Stimulated activated CD8-positive, alpha-beta memory T cell treated with anti-CD3 and anti-CD28 coated beads, Interleukin-15, amount 100 ng/mL, for 4 hours (primary cell): ENCODE data around the gene CNPY1.
"Not testable (repeated sequence)": the region's sequence is repeated elsewhere in the genome, so short reads cannot be mapped to it uniquely, and the experiment has no call there.

Experiments used
- DNase-seq, 2 donors: peaks; one replicate each; pipeline ENCODE4 v3.0.0-alpha.2; 2020; ENCODE audit warnings: low read depth in 2 of 2

CNPY1 gene

DNA sequence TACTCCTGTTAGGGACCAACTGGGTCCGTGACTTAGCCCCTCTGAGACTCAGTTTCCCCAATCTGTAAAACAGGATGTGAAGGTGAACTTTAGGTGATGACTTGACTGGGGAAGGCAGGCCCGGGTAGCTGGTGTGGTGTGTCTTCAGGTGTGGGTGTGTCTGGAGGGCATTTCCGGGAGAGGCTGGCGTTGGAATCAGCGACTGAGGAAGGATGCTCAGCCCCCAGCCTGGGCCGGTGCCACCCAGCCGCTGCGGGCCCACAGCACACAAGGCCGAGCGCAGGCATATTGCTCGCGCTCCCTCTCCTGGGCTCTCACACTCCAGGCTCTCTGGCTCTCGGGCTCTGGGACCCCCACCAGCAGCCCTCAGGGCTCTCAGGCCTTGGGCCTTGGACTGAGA is 31.7 kb upstream of the CNPY1 start:
- DNase-seq, result no peak

GRCh38 chr7:155577509-155577905 is 31.1 kb upstream of the CNPY1 start:
- DNase-seq, result no peak

GRCh38 chr7:155576900-155577508 is 30.6 kb upstream of the CNPY1 start:
- no peak for DNase-seq

DNA sequence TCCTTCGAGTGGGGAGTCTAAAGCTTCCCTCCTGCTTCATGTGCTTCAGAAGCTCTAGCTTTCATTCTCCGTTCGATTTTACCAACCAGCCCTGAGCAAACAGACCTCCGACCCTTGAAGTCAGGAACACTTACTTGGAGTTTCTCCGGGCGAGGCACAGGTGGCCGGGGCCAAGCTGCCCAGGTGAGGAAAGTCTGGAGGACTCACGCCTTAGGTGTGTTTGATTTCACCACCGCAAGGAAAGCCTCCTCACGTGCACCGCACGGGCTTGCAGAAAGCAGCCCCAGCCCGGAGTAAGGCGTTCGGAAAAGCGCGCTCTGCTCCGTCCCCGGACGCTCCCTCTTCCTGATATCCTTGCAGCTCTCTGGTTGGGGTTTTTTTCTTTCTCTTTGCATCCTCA is 30.1 kb upstream of the CNPY1 start:
- DNase-seq, result no peak

DNA sequence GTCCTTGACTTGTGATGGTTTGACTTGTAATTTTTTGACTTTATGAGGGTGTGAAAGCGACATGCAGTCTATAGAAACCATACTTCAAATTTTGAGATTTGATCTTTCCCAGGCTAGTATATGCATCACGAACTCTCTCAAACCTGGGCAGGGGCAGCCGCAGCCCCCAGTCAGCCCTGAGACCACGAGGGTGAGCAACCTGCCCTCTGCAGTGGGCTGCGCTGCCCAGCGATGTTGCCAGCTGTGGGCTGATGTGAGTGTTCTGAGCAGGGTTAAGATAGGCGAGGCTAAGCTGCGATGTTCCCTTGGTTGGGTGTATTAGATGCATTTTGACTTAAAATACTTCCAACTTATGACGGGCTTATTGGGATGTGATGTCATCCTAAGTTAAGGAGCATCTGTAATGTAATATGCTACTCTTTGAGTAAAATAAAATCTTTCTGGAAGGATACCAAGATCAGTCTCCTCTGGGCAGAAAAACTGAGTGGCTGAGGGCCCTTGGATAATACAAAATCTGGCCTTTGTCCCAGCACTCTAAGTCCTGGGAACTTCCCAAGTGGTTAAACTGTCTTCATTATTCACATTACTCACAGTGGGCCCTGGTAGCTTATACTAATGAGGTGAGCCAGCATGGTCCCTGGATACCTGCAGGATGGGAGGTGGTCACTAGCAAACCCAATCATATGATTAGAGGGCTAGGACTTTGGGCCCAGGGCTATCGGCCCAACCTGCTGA is 28.4 kb upstream of the CNPY1 start:
- no peak for DNase-seq

DNA sequence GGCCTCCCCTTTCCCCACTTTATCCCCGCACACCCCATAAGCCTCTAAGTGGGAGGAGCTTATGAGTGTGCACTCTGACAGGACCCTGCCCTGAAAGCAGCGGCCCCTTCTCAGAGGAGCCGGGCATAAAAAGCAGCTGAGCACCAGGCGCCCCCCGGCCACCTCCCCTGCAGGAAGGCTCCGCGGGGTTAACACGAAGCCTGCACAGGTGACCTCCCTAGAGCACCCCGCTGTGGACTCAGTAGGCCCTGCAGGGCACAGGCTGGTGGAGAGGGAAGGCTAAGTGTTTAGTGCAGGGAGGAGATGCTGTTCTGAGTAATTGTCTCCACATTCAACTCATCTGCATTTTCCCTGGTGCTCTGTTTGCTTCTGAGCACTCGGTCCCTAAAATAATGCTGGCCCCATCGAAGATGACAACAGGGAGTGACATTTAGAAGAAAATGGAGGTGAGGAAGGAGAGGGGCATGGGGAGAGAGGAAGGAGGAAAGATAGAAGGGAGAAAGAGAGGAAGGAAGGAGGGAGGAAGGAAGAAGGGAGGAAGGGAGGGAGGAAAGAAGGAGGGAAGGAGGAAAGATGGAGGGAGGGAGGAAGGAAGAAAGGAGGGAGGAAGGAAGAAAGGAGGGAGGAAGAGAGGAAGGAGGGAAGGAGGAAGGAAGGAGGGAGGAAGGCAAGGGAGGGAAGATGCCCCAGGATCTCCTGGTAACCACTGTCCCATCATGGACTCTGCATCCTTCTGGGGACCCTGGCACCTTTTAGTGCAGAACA is 25.4 kb upstream of the CNPY1 start:
- DNase-seq, result no peak

DNA sequence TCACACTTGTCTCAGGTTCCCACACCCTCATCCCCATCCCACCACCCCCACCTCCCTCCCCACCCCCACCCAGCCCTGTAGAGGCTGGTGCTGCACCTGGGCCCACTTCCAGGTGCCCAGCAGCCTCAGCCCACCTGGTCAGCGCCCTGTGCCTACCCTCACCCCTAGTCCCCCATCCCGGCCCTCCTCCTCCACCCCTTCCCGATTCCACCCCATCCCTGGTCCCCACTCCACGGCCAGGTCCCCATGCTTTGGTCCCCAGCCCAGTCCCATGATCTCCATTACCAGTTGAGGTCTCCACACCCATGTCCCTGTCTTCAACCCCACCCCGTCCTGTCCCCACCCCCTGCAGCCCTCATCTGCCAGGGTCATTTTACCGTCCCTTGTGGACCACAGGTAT is 24.6 kb upstream of the CNPY1 start:
- DNase-seq, result no peak

DNA sequence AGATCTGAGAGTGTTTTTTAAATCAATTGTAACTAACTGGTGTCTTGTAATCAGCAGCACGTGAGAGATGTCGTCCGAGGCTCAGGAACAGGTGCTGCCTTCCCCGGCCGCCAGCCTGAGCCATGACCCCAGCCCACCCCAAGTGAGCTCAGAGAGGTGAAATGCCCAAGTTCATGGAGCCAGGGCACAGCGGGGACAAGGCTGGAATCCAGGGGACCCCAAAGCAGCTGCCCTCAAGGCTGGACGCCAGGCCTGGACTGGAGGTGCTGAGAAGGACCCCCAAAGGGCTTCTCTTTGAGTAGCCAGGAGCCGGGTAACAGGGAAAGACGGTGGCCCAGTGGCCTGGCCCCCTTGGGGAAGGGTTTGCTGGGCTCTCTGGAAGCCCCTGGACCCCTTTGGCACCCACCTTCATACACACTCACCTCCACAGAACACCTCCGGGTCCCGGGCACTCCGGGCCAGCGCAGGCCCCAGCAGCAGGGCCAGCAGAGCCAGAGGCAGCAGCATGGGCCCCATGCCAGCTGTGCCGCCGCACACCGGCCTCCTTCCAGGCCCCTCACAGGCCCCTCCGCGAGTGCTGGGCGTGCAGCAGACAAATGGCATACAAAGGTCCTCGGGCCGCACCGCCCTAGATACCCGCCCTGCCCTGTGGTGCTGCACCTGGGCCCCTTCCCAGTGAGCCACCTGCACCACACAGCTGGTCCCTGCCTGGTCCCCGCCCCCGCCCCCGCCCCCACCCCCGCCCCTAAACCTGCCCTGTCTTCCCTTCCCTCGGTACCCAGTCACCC is 24.0 kb upstream of the CNPY1 start:
- no peak for DNase-seq

GRCh38 chr7:155569681-155570080 is 23.3 kb upstream of the CNPY1 start:
- no peak for DNase-seq

GRCh38 chr7:155568842-155569494 is 22.6 kb upstream of the CNPY1 start:
- DNase-seq, result no peak

GRCh38 chr7:155568333-155568660 is 21.9 kb upstream of the CNPY1 start:
- no peak for DNase-seq

DNA sequence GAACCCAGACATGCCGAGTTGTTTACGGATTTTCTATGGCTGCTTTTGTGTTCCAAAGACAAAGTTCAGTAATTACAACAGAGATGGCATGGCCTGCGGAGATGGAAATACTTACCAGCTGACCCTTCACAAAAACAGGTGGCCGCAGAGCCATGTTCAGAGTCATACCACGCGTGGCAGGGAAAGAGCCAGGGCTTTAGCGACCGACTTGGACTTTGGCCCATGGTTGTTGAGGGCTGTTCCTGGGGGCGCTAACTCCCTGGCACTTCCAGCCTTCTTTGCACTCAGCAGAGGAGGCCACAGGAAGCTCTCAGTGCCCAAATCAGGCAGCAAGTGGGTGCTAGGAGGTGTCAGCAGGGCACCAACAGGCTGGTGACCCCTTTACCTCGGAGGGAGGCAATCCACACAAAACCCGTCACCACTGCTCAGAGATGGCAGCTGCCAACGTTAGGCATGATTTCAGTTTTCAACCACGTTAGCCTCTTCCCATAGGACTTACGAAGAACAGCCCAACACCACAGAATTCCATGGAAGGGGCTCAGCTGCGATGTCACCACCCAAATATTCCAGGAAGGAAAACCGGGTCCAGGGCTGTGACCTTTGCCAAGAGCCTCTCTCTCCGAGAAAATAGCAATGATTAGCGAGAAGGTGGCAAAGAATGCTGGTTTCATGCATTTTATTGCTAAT is 21.4 kb upstream of the CNPY1 start:
- no peak for DNase-seq

GRCh38 chr7:155566011-155566836 is 19.9 kb upstream of the CNPY1 start:
- no peak for DNase-seq

DNA sequence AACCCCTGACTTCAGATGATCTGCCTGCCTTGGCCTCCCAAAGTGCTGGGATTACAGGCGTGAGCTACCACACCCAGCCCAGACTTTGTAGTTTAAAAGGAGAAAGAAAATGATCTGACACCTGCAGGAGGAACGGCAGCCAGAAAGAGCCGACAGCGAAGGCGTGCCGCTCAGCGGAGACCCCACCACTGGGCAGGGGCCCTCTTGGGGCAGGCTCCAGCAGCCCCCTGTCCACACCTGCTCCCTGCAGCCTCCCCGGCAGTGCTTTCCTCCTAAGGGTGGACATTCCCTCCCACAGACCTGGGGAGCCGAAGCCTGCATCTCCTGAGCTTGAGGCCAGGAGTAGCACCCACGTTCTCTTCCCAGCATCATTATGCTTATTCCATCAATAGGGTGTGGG is 19.2 kb upstream of the CNPY1 start:
- no peak for DNase-seq

DNA sequence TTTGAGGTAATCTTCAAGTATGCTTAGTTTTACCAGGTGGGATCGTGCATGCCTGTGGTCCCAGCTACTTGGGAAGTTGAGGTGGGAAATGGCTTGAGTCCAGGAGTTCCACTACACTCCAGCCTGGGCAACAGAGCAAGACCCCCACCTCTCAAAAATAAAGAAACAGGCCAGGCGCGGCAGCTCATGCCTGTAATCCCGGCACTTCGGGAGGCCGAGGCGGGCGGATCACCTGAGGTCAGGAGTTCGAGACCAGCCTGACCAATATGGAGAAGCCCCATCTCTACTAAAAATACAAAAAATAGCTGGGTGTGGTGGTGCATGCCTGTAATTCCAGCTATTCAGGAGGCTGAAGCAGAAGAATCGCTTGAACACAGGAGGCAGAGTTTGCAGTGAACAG is 16.6 kb upstream of the CNPY1 start:
- DNase-seq, result not testable (repeated sequence)

DNA sequence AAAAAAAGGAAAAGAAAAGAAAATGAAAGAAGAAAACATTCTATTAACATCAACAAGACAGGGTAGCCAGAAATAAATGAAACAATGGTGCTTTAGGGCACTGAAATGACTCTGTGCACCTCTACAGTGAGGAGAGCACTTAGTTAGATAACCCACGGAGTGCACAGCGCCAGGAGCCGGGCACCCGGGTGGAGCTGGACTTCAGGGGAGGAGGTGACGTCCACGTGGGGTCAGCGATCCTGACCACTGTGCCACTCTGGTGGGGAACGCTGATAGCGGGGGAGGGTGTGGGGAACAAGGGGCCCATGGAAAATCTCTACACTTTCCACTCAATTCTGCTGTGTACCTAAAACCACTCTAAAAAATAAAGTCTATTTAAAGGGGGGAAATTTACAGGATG is 15.7 kb upstream of the CNPY1 start:
- DNase-seq, result no peak

GRCh38 chr7:155560982-155561686 is 14.8 kb upstream of the CNPY1 start:
- no peak for DNase-seq

- DNase-seq, result no peak
These were observed 14.0 kb upstream of the CNPY1 start for GRCh38 chr7:155560196-155560885.

- no peak for DNase-seq
These were observed 13.3 kb upstream of the CNPY1 start for GRCh38 chr7:155559519-155560108.
